Measurements from ENCODE around the gene HNRNPC.
"Not testable (repeated sequence)": the region's sequence is repeated elsewhere in the genome, so short reads cannot be mapped to it uniquely, and the experiment has no call there.

HNRNPC gene

GRCh38 chr14:21268617-21269251 lies 508 bp downstream of the HNRNPC start:
- DNase-seq, result peak; percentile 64

- peak; percentile 8 for DNase-seq
These were observed 1.2 kb downstream of the HNRNPC start for GRCh38 chr14:21267886-21268616.

- no peak for DNase-seq
These were observed 1.8 kb downstream of the HNRNPC start for GRCh38 chr14:21267431-21267845.

GRCh38 chr14:21264025-21264801 lies 5.0 kb downstream of the HNRNPC start:
- peak; percentile 87 for DNase-seq

DNA sequence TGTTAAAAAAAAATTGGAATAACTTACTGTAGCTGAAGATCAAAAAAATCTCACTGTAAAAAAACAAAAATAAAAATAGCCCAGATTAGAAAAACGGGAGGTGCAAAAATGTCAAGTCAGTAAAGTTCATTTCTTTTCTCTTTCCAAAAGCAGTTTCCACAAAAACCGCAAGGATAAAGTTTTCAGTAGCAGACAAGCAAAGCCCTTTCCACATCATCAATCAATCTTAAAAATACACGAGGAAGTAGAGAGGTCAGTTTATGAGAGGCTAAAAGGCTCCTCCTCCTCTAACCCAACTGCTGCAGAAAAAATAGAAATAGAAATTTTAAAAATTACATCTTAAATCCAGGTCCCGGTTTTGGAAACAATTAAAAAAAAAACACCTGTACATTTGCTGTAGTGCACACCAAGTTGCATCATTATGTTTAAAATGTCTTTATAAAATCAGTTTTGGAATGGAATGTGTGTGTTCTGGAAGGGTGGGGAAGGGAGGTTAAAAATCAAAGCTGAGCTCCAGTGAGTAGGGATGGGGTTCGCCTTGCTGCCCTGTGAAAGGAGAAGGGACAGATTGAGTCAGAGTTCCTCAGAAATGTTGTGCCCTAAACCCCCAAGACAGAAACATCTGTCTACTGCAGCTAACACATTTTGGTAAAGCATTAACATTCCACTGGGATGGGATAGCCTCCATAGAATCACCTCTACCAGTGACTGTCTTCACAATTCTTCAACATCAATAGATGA lies 5.8 kb downstream of the HNRNPC start:
- peak; percentile 55 for DNase-seq

- no peak for DNase-seq
These were observed 6.8 kb downstream of the HNRNPC start for GRCh38 chr14:21262410-21262809.

DNA sequence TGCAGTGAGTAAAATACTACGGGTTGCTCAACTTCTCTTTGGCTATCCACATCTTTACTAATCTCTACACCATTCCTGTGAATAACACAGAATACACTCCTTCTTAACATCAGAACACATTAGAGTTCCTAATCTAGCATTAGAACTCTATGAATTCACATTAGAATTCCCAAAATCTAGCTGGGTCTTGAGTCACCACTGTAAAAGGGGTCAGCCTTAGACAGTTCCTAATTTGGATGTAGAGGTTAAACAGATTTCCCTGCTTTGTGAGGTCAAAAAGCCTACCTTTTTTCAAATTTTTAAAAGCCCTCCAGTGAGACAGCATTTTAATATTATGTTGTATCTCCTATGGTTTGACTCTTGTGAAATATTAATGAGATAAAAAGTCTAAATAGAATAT lies 7.4 kb downstream of the HNRNPC start:
- no peak for DNase-seq

DNA sequence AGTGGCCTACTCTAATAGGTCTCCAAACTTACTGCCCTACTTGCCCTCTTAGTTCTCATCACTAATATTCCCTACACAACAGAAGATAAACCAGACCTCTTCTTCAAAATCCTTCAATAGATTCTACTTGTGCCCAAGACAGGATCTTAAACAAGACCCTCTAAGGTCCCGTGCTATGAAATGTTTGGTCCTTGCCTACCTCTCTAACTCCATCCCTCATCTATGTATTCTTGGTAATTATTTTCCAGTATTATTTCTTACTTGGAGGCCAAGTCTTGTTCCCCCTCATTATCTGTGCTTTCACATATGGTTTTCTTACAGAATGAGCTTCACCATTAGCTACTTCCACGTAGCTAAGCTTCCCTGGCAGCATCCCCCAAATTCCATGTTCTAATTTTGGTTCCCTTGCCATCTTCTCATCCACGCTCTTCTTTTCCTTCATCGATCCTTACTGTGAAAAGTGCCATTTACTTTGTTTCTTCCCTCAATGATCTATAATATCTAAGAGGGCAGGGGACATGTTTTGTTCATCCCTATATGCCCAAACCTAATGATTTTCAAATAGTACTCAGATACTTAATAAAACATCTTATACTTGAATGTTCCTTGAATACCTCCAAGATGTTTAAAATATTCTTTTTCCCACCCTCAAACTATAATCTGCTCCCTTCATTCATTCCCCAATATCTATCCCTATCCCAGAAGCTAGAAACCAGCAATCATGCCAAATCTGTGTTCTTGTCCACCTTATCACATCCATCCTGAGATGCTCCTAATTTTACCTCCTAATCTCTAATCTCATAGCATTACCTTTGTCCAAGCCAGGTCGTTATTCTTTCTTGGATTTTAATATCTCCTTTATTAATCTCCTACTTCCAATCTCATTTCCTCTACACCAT lies 10.1 kb downstream of the HNRNPC start:
- no peak for DNase-seq

- DNase-seq, result no peak
These were observed 11.0 kb downstream of the HNRNPC start for GRCh38 chr14:21258005-21258888.

GRCh38 chr14:21257394-21257909 lies 11.8 kb downstream of the HNRNPC start:
- peak; percentile 6 for DNase-seq

GRCh38 chr14:21256539-21257393 lies 12.5 kb downstream of the HNRNPC start:
- no peak for DNase-seq

- DNase-seq, result not testable (repeated sequence)
These were observed 13.2 kb downstream of the HNRNPC start for GRCh38 chr14:21256102-21256447.

GRCh38 chr14:21255385-21256101 lies 13.7 kb downstream of the HNRNPC start:
- DNase-seq, result peak; percentile 62

DNA sequence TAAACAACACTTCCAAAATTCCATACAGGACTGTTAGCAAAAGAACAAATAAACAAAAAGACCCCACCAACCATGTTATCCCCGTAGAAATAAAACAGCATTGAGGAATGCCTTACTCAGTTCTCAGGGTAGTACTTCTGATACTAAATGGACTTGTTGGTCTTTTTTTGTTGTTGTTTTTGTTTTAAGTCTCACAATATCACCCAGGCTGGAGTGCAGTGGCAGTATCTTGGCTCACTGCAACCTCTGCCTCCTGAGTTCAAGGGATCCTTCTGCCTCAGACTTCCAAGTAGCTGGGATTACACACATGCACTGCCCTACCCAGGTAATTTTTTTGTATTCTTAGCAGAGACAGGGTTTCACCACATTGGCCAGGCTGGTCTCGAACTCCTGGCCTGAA lies 17.1 kb downstream of the HNRNPC start:
- no peak for DNase-seq

- no peak for DNase-seq
These were observed 18.0 kb downstream of the HNRNPC start for GRCh38 chr14:21251215-21251614.

GRCh38 chr14:21248739-21249411 lies 20.4 kb downstream of the HNRNPC start:
- DNase-seq, result no peak

- DNase-seq, result no peak
These were observed 20.9 kb downstream of the HNRNPC start for GRCh38 chr14:21248338-21248737.

- no peak for DNase-seq
These were observed 23.4 kb downstream of the HNRNPC start for GRCh38 chr14:21245813-21246212.

Measured in fibroblast of skin of abdomen (primary cell).